NCI-H2081 treated with DMSO at 0.1 percent for 48 hours (cell line): ENCODE data around the gene RGS7.
"Not testable (repeated sequence)": the region's sequence is repeated elsewhere in the genome, so short reads cannot be mapped to it uniquely, and the experiment has no call there.

Source experiments
- DNase-seq: peaks from one replicate; lab custom pipeline; 2025; lab: John Stamatoyannopoulos, UW

The RGS7 gene

GRCh38 chr1:241271427-241271826 is 85.6 kb downstream of the RGS7 start:
- no peak for DNase-seq

GRCh38 chr1:241270016-241270415 is 87.0 kb downstream of the RGS7 start:
- no peak for DNase-seq

GRCh38 chr1:241269116-241269515 is 87.9 kb downstream of the RGS7 start:
- no peak for DNase-seq

- DNase-seq: no peak
These were observed 90.9 kb downstream of the RGS7 start for GRCh38 chr1:241266121-241266520.

- DNase-seq: no peak
These were observed 91.6 kb downstream of the RGS7 start for GRCh38 chr1:241265428-241265827.

- DNase-seq: no peak
These were observed 93.7 kb downstream of the RGS7 start for GRCh38 chr1:241263346-241263745.

- no peak for DNase-seq
These were observed 103.5 kb downstream of the RGS7 start for GRCh38 chr1:241253471-241253870.

GRCh38 chr1:241250465-241250864 is 106.5 kb downstream of the RGS7 start:
- peak; percentile 76 for DNase-seq

GRCh38 chr1:241240069-241240468 is 116.9 kb downstream of the RGS7 start:
- DNase-seq: no peak

- no peak for DNase-seq
These were observed 119.1 kb downstream of the RGS7 start for GRCh38 chr1:241237873-241238272.

GRCh38 chr1:241235256-241235897 is 121.6 kb downstream of the RGS7 start:
- no peak for DNase-seq

GRCh38 chr1:241229711-241230110 is 127.3 kb downstream of the RGS7 start:
- DNase-seq: no peak

- no peak for DNase-seq
These were observed 127.8 kb downstream of the RGS7 start for GRCh38 chr1:241229216-241229615.

GRCh38 chr1:241228339-241228738 is 128.7 kb downstream of the RGS7 start:
- no peak for DNase-seq

GRCh38 chr1:241225741-241226140 is 131.3 kb downstream of the RGS7 start:
- no peak for DNase-seq

GRCh38 chr1:241224189-241224588 is 132.8 kb downstream of the RGS7 start:
- not testable (repeated sequence) for DNase-seq

- DNase-seq: not testable (repeated sequence)
These were observed 134.2 kb downstream of the RGS7 start for GRCh38 chr1:241222813-241223212.

- DNase-seq: no peak
These were observed 135.7 kb downstream of the RGS7 start for GRCh38 chr1:241221319-241221718.

- not testable (repeated sequence) for DNase-seq
These were observed 136.1 kb downstream of the RGS7 start for GRCh38 chr1:241220913-241221312.

- no peak for DNase-seq
These were observed 137.6 kb downstream of the RGS7 start for GRCh38 chr1:241219449-241219848.

GRCh38 chr1:241217516-241217915 is 139.5 kb downstream of the RGS7 start:
- DNase-seq: no peak

GRCh38 chr1:241215683-241216082 is 141.3 kb downstream of the RGS7 start:
- no peak for DNase-seq

- no peak for DNase-seq
These were observed 141.8 kb downstream of the RGS7 start for GRCh38 chr1:241215203-241215602.

GRCh38 chr1:241213139-241213538 is 143.9 kb downstream of the RGS7 start:
- no peak for DNase-seq
